Nephron (organoid): ENCODE measurements around the gene NRDC.

Source experiments
- H3K27ac Mint-ChIP-seq, 3 experiments: 2 replicates each; pipeline ENCODE4 v1.8.0; 2020; ENCODE audit warnings: mixed read lengths in 3 of 3, mild to moderate bottlenecking in 2 of 3, moderate library complexity in 1 of 3
- H3K27me3 Mint-ChIP-seq: 2 replicates; pipeline ENCODE4 v1.8.0; 2021; ENCODE audit warnings: low read depth, mild to moderate bottlenecking, moderate library complexity, mixed read lengths
- H3K36me3 Mint-ChIP-seq: 2 replicates; pipeline ENCODE4 v1.8.0; 2020; ENCODE audit warnings: low read depth, mixed read lengths
- H3K4me1 Mint-ChIP-seq: 2 replicates; pipeline ENCODE4 v1.8.0; 2020; ENCODE audit warnings: mixed read lengths
- H3K4me3 Mint-ChIP-seq, 3 experiments: 2 replicates each; pipeline ENCODE4 v1.8.0; 2020; ENCODE audit warnings: mild to moderate bottlenecking in 3 of 3, mixed read lengths in 3 of 3, moderate library complexity in 2 of 3
- H3K9me3 Mint-ChIP-seq: 2 replicates; pipeline ENCODE4 v1.8.0; 2020; ENCODE audit warnings: mixed read lengths
- TF ChIP-seq, protein P1 (sequence below), 3 experiments: fragments of 200-600 bp; sonication (generic); IDR thresholded peaks; one replicate each; pipeline ENCODE4 v1.5.0; 2021; ENCODE audit warnings: antibody characterized with exemption in 3 of 3; ENCODE audit not compliant: unreplicated experiment in 3 of 3

The NRDC gene

DNA sequence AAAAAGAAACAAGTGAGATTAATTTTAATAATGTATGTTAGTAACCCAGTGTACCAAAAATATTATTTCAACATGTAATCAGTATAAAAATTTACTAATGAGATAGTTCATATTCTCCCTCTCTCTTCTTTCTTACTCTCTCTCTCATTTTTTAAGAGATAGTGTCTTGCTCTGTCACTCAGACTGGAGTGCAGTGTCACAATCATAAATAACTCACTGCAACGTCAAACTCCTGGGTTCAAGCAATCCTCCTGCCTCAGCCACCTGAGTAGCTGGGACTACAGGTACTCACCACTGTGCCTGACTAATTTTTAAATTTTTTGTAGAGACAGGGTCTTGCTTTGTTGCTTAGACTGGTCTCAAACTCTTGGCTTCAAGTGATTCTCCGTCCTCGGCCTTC is 123.9 kb downstream of the NRDC start:
- TF ChIP-seq, protein P1, sequence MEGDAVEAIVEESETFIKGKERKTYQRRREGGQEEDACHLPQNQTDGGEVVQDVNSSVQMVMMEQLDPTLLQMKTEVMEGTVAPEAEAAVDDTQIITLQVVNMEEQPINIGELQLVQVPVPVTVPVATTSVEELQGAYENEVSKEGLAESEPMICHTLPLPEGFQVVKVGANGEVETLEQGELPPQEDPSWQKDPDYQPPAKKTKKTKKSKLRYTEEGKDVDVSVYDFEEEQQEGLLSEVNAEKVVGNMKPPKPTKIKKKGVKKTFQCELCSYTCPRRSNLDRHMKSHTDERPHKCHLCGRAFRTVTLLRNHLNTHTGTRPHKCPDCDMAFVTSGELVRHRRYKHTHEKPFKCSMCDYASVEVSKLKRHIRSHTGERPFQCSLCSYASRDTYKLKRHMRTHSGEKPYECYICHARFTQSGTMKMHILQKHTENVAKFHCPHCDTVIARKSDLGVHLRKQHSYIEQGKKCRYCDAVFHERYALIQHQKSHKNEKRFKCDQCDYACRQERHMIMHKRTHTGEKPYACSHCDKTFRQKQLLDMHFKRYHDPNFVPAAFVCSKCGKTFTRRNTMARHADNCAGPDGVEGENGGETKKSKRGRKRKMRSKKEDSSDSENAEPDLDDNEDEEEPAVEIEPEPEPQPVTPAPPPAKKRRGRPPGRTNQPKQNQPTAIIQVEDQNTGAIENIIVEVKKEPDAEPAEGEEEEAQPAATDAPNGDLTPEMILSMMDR (IDR thresholded peaks at IDR 0.05; ENCODE audit: unreplicated experiment in 3 of 3), result no peak
- peaks cover 55% of the 10 kb centered on the region for H3K36me3 Mint-ChIP-seq
- H3K27me3 Mint-ChIP-seq, result no peaks in the 10 kb centered on the region
- H3K4me3 Mint-ChIP-seq, result no peak overlapping the region
- H3K4me1 Mint-ChIP-seq, result no peaks in the 10 kb centered on the region
- H3K27ac Mint-ChIP-seq, result no peak overlapping the region
- peaks cover 4% of the 10 kb centered on the region for H3K9me3 Mint-ChIP-seq

DNA sequence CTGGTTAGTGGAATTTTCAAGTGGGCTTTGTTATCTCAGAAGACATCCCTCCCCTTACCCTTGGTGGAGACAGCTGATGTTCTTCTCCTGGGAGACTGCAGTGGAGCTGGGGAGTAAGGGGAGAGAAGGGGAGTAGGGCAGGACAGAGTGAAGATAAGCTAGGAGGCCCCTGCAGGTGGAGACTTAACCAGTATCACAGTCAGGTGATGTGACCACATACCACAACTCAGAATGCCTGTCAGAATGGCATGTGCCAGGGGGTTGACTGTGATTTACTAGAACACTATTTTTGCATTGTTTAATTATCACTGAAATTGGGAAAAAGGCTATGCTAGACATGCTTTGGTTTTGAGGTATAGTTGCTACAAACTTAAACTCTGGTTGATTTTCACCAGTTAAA is 124.6 kb downstream of the NRDC start:
- Mint-ChIP-seq H3K4me1 (no peaks in the 10 kb centered on the region), H3K27me3 (no peaks in the 10 kb centered on the region), H3K36me3 (peaks cover 57% of the 10 kb centered on the region), H3K9me3 (peaks cover 4% of the 10 kb centered on the region), H3K4me3 (no peak overlapping the region), H3K27ac (no peak overlapping the region)
- TF ChIP-seq, protein P1 (IDR thresholded peaks at IDR 0.05; ENCODE audit: unreplicated experiment in 3 of 3), result no peak

DNA sequence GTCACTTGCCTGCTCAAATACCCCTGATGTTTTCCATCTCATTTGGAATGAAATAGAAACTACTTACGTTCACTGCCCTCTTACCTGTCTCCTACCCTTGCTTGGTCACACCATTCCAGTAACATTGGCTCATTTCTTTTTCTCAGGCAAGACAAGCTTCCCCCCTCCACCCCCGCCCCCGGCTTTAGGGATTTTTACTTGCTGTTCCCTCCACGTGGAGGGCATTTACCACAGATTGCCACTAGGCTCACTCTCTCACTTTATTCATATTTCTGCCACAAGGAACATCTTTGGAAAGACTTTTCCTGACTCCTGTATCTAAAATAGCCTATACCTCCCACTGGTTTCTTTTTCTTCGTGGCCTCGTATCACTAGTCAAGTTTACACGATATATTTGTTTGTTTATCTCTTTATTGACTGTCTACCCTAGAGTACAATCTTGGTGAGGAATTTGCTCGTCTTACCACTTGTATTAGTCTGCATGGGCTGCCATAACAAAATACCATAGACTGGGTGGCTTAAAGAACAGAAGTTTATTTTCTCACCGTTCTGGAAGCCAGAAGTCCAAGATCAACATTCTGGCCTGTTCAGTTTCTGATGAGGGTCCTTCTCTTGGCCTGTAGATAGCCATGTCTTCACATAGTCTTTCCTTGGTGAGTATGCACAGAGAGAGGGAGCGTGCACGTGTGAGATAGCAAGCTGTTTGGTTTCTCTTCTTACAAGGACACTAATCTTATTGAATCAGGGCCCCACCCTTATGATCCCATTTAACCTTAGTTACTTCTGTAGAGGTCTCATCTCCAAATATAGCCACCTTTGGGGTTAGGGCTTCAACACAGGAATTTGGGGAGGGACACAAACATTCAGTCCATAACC is 126.2 kb downstream of the NRDC start:
- H3K36me3 Mint-ChIP-seq, result peaks cover 60% of the 10 kb centered on the region
- H3K4me3 Mint-ChIP-seq, result no peak overlapping the region
- peaks cover 4% of the 10 kb centered on the region for H3K9me3 Mint-ChIP-seq
- H3K27me3 Mint-ChIP-seq, result no peaks in the 10 kb centered on the region
- H3K27ac Mint-ChIP-seq, result no peak overlapping the region
- TF ChIP-seq, protein P1 (IDR thresholded peaks at IDR 0.05; ENCODE audit: unreplicated experiment in 3 of 3), result no peak
- no peaks in the 10 kb centered on the region for H3K4me1 Mint-ChIP-seq

DNA sequence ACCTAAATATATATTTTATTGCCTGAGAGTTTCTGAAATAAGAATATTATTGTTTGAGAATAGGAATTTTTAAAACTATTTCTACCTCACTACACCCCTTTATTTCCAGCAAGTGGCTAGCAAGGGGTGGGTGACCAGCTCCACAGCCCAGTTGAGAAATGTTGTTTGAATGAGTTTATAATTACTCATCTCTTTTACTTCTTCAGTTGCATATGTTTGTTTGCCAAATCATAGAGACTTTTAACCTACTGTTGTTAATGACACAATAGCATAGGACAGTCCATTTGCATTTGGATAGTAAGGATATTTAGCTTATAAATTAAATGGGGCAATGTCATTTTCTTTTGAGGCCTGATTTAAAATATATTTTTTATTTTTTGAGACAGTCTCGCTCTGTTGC is 127.8 kb downstream of the NRDC start:
- peaks cover 59% of the 10 kb centered on the region for H3K36me3 Mint-ChIP-seq
- TF ChIP-seq, protein P1 (IDR thresholded peaks at IDR 0.05; ENCODE audit: unreplicated experiment in 3 of 3), result no peak
- no peaks in the 10 kb centered on the region for H3K27me3 Mint-ChIP-seq
- no peaks in the 10 kb centered on the region for H3K4me1 Mint-ChIP-seq
- H3K27ac Mint-ChIP-seq, result no peak overlapping the region
- H3K9me3 Mint-ChIP-seq, result peaks cover 4% of the 10 kb centered on the region
- H3K4me3 Mint-ChIP-seq, result no peak overlapping the region

DNA sequence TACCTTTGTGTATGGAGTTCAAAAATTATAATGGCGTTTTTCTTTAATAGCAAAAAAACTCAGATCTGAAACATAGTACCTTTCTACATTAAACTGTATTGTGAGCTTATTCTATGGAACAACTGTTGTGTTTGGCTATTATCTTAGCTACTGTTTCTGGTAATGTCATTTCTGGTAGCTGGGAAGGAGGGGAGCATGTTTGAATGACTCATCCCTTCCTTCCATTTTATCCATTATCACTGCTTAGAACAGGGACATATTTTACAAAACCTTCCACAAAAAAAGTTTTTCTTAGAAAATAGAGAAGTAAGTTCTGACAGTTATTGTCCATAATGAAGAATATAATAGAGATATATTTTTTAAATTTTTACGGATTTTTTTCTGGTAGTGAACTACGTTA is 128.3 kb downstream of the NRDC start:
- H3K27ac Mint-ChIP-seq, result no peak overlapping the region
- TF ChIP-seq, protein P1 (IDR thresholded peaks at IDR 0.05; ENCODE audit: unreplicated experiment in 3 of 3), result no peak
- H3K4me3 Mint-ChIP-seq, result no peak overlapping the region
- no peaks in the 10 kb centered on the region for H3K27me3 Mint-ChIP-seq
- peaks cover under 1% of the 10 kb centered on the region for H3K4me1 Mint-ChIP-seq
- H3K36me3 Mint-ChIP-seq, result peaks cover 54% of the 10 kb centered on the region
- H3K9me3 Mint-ChIP-seq, result peaks cover 4% of the 10 kb centered on the region

DNA sequence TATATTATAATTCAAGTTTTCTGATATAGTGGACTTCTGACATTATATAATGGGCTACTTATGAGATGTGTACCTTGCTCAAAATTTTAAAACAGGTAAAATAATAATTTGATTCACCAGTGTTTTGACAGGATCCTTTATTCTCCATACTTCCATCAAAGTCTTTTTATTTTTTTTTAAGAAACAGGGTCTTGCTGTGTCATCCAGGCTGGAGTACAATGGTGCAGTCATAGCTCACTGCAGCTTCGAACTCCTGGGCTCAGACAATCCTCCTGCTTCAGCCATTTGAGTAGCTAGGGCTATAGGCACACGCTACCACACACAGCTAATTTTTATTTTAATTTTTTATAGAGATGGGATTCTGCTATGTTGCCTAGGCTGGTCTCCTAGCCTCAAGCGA is 129.4 kb downstream of the NRDC start:
- Mint-ChIP-seq H3K9me3 (peaks cover 4% of the 10 kb centered on the region), H3K4me3 (no peak overlapping the region), H3K27me3 (no peaks in the 10 kb centered on the region), H3K36me3 (peaks cover 49% of the 10 kb centered on the region), H3K4me1 (peaks cover 5% of the 10 kb centered on the region), H3K27ac (no peak overlapping the region)
- TF ChIP-seq, protein P1 (IDR thresholded peaks at IDR 0.05; ENCODE audit: unreplicated experiment in 3 of 3), result no peak
